ENCODE measurements around the gene SLC16A3. TPM values are rescaled to one million over a fixed set of nuclear protein-coding genes. Genes with fewer than 3 reads are reported as not detected.

Gene SLC16A3
- total and polyA plus RNA-seq, 2 of the 4 experiments (the other 2 are of a cell fraction), result 49.1 to 181 TPM

DNA sequence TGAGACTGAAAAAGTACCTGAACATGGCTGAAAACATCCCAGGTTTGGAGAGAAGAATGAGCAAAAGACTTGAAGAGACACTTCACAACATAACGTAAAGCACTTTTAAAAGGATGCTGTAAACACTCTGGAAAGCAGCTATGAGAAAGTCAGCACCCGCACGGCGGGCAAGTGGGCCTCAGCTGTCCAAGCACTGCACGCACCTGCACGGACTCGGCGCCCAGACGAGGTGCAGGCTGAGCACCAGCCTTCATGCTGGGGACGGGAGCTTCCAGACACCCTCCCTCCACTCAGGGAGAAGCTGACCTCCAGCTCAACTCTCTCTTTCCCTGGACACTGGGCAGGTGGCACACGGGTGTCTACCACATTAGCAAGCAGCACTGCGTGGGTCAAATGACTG lies 29.3 kb upstream of the SLC16A3 start (continued):
- TF ChIP-seq, protein P1, sequence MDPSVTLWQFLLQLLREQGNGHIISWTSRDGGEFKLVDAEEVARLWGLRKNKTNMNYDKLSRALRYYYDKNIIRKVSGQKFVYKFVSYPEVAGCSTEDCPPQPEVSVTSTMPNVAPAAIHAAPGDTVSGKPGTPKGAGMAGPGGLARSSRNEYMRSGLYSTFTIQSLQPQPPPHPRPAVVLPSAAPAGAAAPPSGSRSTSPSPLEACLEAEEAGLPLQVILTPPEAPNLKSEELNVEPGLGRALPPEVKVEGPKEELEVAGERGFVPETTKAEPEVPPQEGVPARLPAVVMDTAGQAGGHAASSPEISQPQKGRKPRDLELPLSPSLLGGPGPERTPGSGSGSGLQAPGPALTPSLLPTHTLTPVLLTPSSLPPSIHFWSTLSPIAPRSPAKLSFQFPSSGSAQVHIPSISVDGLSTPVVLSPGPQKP (IDR thresholded peaks at IDR 0.05; ENCODE audit: borderline replicate concordance, low read depth, low read length), result no peak
- TF ChIP-seq FOS (IDR thresholded peaks at IDR 0.05; ENCODE audit: low read depth, low read length) (no peak), CEBPB (IDR thresholded peaks at IDR 0.05; ENCODE audit: low read depth, low read length) (no peak)

- dilution Hi-C loops (cut with HindIII; ENCODE audit: low sequenced_read_pairs, unreplicated experiment), result no loop called here
- Histone ChIP-seq H3K4ac (ENCODE audit: low read depth, low read length) (no peak overlapping the region), H2BK5ac (ENCODE audit: low read depth, low read length, poor library complexity, severe bottlenecking) (no peak overlapping the region), H3K27me3 (ENCODE audit: control insufficient read depth, insufficient read depth, low read length) (no peaks in the 10 kb centered on the region), H4K91ac (ENCODE audit: insufficient read depth, low read depth, low read length) (no peak overlapping the region), H2AK9ac (replicated peaks; ENCODE audit: low read depth, low read length, poor library complexity) (peak overlapping the region; percentile 50), H3K9me1 (ENCODE audit: insufficient read depth, low read length) (peaks cover 5% of the 10 kb centered on the region), H3K18ac (ENCODE audit: low read depth, low read length) (no peak overlapping the region), H2BK120ac (ENCODE audit: low read depth, low read length) (no peak overlapping the region), H3K4me3 (ENCODE audit: insufficient read depth, low read depth, low read length) (no peak overlapping the region), H3K23ac (ENCODE audit: low read depth, low read length) (no peak overlapping the region), H4K20me1 (ENCODE audit: insufficient read depth, low read length) (peaks cover 15% of the 10 kb centered on the region), H3K56ac (ENCODE audit: extremely low read depth, insufficient read depth, low read length) (no peak overlapping the region), H2AFZ (replicated peaks; ENCODE audit: low read length, poor library complexity) (no peak overlapping the region), H3K4me2 (ENCODE audit: low read depth, low read length) (no peak overlapping the region), H3K79me1 (ENCODE audit: low read depth in 1 of 2, low read length in 2 of 2) (peaks cover 17 to 27% of the 10 kb centered on the region in 2 experiments), H3K36me3 (ENCODE audit: control insufficient read depth, insufficient read depth, low read length) (peaks cover 22% of the 10 kb centered on the region), H2AK5ac (ENCODE audit: low read depth, low read length) (no peak overlapping the region), H3K27ac (ENCODE audit: insufficient read depth, low read length) (no peak overlapping the region), H4K8ac (ENCODE audit: low read depth in 2 of 2, low read length in 2 of 2) (no peak overlapping the region), H3K9ac (ENCODE audit: low read depth, low read length) (no peak overlapping the region), H4K5ac (ENCODE audit: low read depth, low read length) (no peak overlapping the region), H3K9me3 (ENCODE audit: control insufficient read depth, insufficient read depth, low read length) (no peaks in the 10 kb centered on the region), H2BK20ac (ENCODE audit: low read depth, low read length) (no peak overlapping the region), H3K4me1 (ENCODE audit: control insufficient read depth, insufficient read depth, low read length) (peaks cover 4% of the 10 kb centered on the region), H3K14ac (replicated peaks; ENCODE audit: low read depth, low read length) (no peak overlapping the region), H2BK15ac (ENCODE audit: low read depth, low read length) (no peak overlapping the region)
- ATAC-seq (ENCODE audit: low read depth), result no peak
- intact Hi-C loops (cut with micrococcal nuclease), result no loop called here
- no peak for DNase-seq
- ChIA-PET CTCF (interaction anchor here (0.6 kb wide), 1 partner anchor 148 kb away, joined by 5 read pairs; no protein-coding TSS in a partner anchor), POLR2A (ENCODE audit: unreplicated experiment) (no interaction called here)
- 90% methylated on average over 2 of the region's 17 CpGs; no CpG with 5 or more reads in 1 of the 2 experiments for WGBS, 2 experiments (ENCODE audit: extremely low coverage in 2 of 2, insufficient read length in 1 of 2)
- in situ Hi-C loops (cut with MboI; ENCODE audit: low sequenced_read_pairs), result no loop called here
- BruUV-seq (replicated peaks), result no TSS peak
- no peak for TF ChIP-seq MAFK (IDR thresholded peaks at IDR 0.05; ENCODE audit: low read depth, low read length)
- TF ChIP-seq MAZ (IDR thresholded peaks at IDR 0.05; ENCODE audit: borderline replicate concordance, low read depth, low read length), result no peak
- TF ChIP-seq FOS (IDR thresholded peaks at IDR 0.05; ENCODE audit: low read depth, low read length), result no peak
- TF ChIP-seq CEBPB (IDR thresholded peaks at IDR 0.05; ENCODE audit: low read depth, low read length), result no peak
- no peak for TF ChIP-seq RFX5 (IDR thresholded peaks at IDR 0.05; ENCODE audit: low read depth, low read length)
- no peak for TF ChIP-seq MXI1 (IDR thresholded peaks at IDR 0.05; ENCODE audit: borderline replicate concordance, low read depth, low read length)
- TF ChIP-seq RCOR1 (IDR thresholded peaks at IDR 0.05; ENCODE audit: insufficient replicate concordance, low read length), result no peak
- TF ChIP-seq NFE2L2 (IDR thresholded peaks at IDR 0.05; ENCODE audit: low read depth, low read length), result no peak
- no peak for TF ChIP-seq SMC3 (IDR thresholded peaks at IDR 0.05; ENCODE audit: low read depth, low read length)
- TF ChIP-seq USF2 (IDR thresholded peaks at IDR 0.05; ENCODE audit: low read depth, low read length), result no peak
- TF ChIP-seq CHD1 (IDR thresholded peaks at IDR 0.05; ENCODE audit: low read depth, low read length), result no peak
- TF ChIP-seq, protein P1 (IDR thresholded peaks at IDR 0.05; ENCODE audit: borderline replicate concordance, low read depth, low read length), result no peak
Measured at GRCh38 chr17:82200135-82200534, 28.7 kb upstream of the SLC16A3 start.
